Endothelial cell of umbilical vein (primary cell): Measurements from ENCODE around the gene NAV2. TPM values are rescaled to one million over a fixed set of nuclear protein-coding genes. Genes with fewer than 3 reads are reported as not detected.

Experiments
- BruUV-seq: library from RNA; stranded (reverse); fragments of 400-500 nt; replicated peaks from 2 replicates; lab custom pipeline; 2021; lab: Mats Ljungman, UMichigan
- CTCF ChIA-PET: fragments of 300-600, 350-600 bp; sonication (Branson Sonifier 250); formaldehyde crosslinking; loops from one replicate; lab custom pipeline; 2021; ENCODE audit warnings: antibody characterized with exemption, inconsistent platforms; lab: Charles Lee
- POLR2A ChIA-PET: fragments of 300-600, 350-600 bp; sonication (Branson Sonifier 250); formaldehyde crosslinking; loops from one replicate; lab custom pipeline; 2021; ENCODE audit warnings: antibody characterized with exemption, inconsistent platforms; lab: Charles Lee
- DNase-seq: peaks from one replicate; pipeline ENCODE4 v3.0.0-alpha.2; 2011; ENCODE audit warnings: low read depth, low spot score
- FAIRE-seq: peaks from 2 replicates; lab custom pipeline; 2011; peaks lifted over from hg19 to GRCh38; lab: Jason Lieb, UNC
- H2AFZ ChIP-seq: 2 replicates; pipeline ENCODE4 v1.6.0; 2012; ENCODE audit warnings: low read depth, low read length, control low read depth, inconsistent platforms
- H3K27ac ChIP-seq: 2 replicates; pipeline ENCODE4 v1.5.1; 2011; ENCODE audit warnings: low read depth, mild to moderate bottlenecking, control low read depth, low read length, moderate library complexity; ENCODE audit not compliant: insufficient read depth
- H3K27me3 ChIP-seq, 2 experiments: 2 replicates each; pipeline versions ENCODE4 v1.6.0 to v1.6.1; 2011; ENCODE audit warnings: low read length in 2 of 2, mixed read lengths in 1 of 2; ENCODE audit not compliant: control insufficient read depth in 2 of 2, insufficient read depth in 2 of 2
- H3K36me3 ChIP-seq, 2 experiments: 2 replicates in 1 of 2; 3 replicates in 1 of 2; pipeline ENCODE4 v1.5.1; 2011; ENCODE audit warnings: low read length in 2 of 2, mild to moderate bottlenecking in 1 of 2, moderate library complexity in 1 of 2; ENCODE audit not compliant: control insufficient read depth in 2 of 2, insufficient read depth in 2 of 2; ENCODE audit errors: extremely low read depth in 1 of 2
- H3K4me1 ChIP-seq: 3 replicates; pipeline ENCODE4 v1.5.1; 2011; ENCODE audit warnings: mild to moderate bottlenecking, low read length; ENCODE audit not compliant: control insufficient read depth, insufficient read depth; ENCODE audit errors: extremely low read depth
- H3K4me2 ChIP-seq: 2 replicates; pipeline ENCODE4 v1.6.1; 2011; ENCODE audit warnings: low read length, control low read depth, mixed read lengths; ENCODE audit not compliant: insufficient read depth
- H3K4me3 ChIP-seq, 3 experiments: fragments of 200-600 bp in 1 of 3; sonication (generic), shearing (Covaris generic) in 1 of 3; replicated peaks in 1 of 3; 2 replicates each; pipeline ENCODE4 v1.5.1; 2011 to 2016; ENCODE audit warnings: control low read depth in 3 of 3, low read length in 3 of 3, mild to moderate bottlenecking in 2 of 3, inconsistent platforms in 1 of 3, low read depth in 1 of 3, moderate library complexity in 1 of 3; ENCODE audit not compliant: insufficient read depth in 1 of 3
- H3K79me2 ChIP-seq: 2 replicates; pipeline ENCODE4 v1.6.0; 2012; ENCODE audit warnings: low read length, inconsistent platforms; ENCODE audit not compliant: control insufficient read depth, insufficient read depth
- H3K9ac ChIP-seq: replicated peaks from 2 replicates; pipeline ENCODE3; 2011; ENCODE audit warnings: low read length, control low read depth; ENCODE audit not compliant: insufficient read depth; ENCODE audit errors: extremely low read depth
- H3K9me1 ChIP-seq: replicated peaks from 3 replicates; pipeline ENCODE4 v1.6.0; 2011; ENCODE audit warnings: mild to moderate bottlenecking, low read length; ENCODE audit not compliant: control insufficient read depth, insufficient read depth; ENCODE audit errors: extremely low read depth
- H3K9me3 ChIP-seq: replicated peaks from 2 replicates; pipeline ENCODE4 v1.5.1; 2012; ENCODE audit warnings: low read length, inconsistent platforms; ENCODE audit not compliant: control insufficient read depth, insufficient read depth
- H4K20me1 ChIP-seq: replicated peaks from 2 replicates; pipeline ENCODE3; 2011; ENCODE audit warnings: mild to moderate bottlenecking, low read length; ENCODE audit not compliant: control insufficient read depth, insufficient read depth; ENCODE audit errors: extremely low read depth
- EZH2 ChIP-seq: IDR thresholded peaks from 2 replicates; pipeline ENCODE4 v1.6.1; 2012; ENCODE audit warnings: borderline replicate concordance, low read depth, mild to moderate bottlenecking, moderate library complexity, low read length, inconsistent platforms; ENCODE audit not compliant: severe bottlenecking
- FOS ChIP-seq: IDR thresholded peaks from 2 replicates; pipeline ENCODE4 v1.6.1; 2011; ENCODE audit warnings: mild to moderate bottlenecking, low read length, moderate library complexity, borderline replicate concordance; ENCODE audit not compliant: insufficient read depth
- GATA2 ChIP-seq: IDR thresholded peaks from 2 replicates; pipeline ENCODE4 v1.7.0; 2011; ENCODE audit warnings: low read depth, mild to moderate bottlenecking, moderate library complexity, mixed read lengths, low read length; ENCODE audit not compliant: insufficient read length, insufficient read depth
- JUN ChIP-seq: IDR thresholded peaks from 2 replicates; pipeline ENCODE4 v1.6.1; 2011; ENCODE audit warnings: borderline replicate concordance, low read depth; ENCODE audit not compliant: insufficient read length, insufficient read depth
- MYC ChIP-seq: IDR thresholded peaks from one replicate; pipeline ENCODE4 v1.6.1; 2011; ENCODE audit warnings: mild to moderate bottlenecking, low read depth, low read length
- POLR2A ChIP-seq: IDR thresholded peaks from 2 replicates; pipeline ENCODE4 v1.6.1; 2012; ENCODE audit warnings: low read depth, mild to moderate bottlenecking, control low read depth, low read length
- POLR2AphosphoS5 ChIP-seq: IDR thresholded peaks from 2 replicates; pipeline ENCODE4 v1.6.1; 2012; ENCODE audit warnings: low read depth, mild to moderate bottlenecking, control low read depth, low read length, moderate library complexity; ENCODE audit not compliant: insufficient read depth
- dilution Hi-C: fragments of 300-500 bp; cut with MboI; formaldehyde crosslinking; loops from one replicate; pipeline ENCODE4 v1.15.0; 2019; ENCODE audit warnings: low sequenced_read_pairs; ENCODE audit not compliant: extremely low pct_ligation_motif_present
- intact Hi-C: fragments of 100-400 bp; cut with micrococcal nuclease; formaldehyde crosslinking; loops from one replicate; pipeline ENCODE4 v1.10.0; 2022
- polyA plus RNA-seq, 4 experiments: library from polyadenylated mRNA; depleted of rRNA in 3 of 4; stranded (reverse) in 3 of 4; unstranded in 1 of 4; fragments of >200 nt; gene quantifications; 2 replicates each; pipeline versions ENCODE4 v1.2.1 to v1.2.3, GENCODE V29; 2011 to 2012; ENCODE audit warnings: missing spikeins in 1 of 4
- total RNA-seq: library from RNA; stranded (reverse); gene quantifications from 2 replicates; pipeline ENCODE4 v1.2.3, GENCODE V29; 2021
- TF ChIP-seq, protein P1 (sequence below): IDR thresholded peaks from 2 replicates; pipeline ENCODE4 v1.6.1; 2011; ENCODE audit not compliant: insufficient read depth, insufficient read length
- TF ChIP-seq, protein P2 (sequence below), 2 donors: IDR thresholded peaks; 1 replicate in 1 of 2; 2 replicates in 1 of 2; pipeline ENCODE4 v1.5.1; 2011; ENCODE audit warnings: low read length in 2 of 2, mild to moderate bottlenecking in 2 of 2, moderate library complexity in 2 of 2, control low read depth in 1 of 2, inconsistent platforms in 1 of 2, low read depth in 1 of 2; ENCODE audit not compliant: insufficient read depth in 1 of 2; ENCODE audit errors: extremely low read depth in 1 of 2

The NAV2 gene
- total and polyA plus RNA-seq, 2 donors (not counting 3 experiments of a cell fraction or from before 2014, with no cell fraction given), result 10.9 to 68.0 TPM

DNA sequence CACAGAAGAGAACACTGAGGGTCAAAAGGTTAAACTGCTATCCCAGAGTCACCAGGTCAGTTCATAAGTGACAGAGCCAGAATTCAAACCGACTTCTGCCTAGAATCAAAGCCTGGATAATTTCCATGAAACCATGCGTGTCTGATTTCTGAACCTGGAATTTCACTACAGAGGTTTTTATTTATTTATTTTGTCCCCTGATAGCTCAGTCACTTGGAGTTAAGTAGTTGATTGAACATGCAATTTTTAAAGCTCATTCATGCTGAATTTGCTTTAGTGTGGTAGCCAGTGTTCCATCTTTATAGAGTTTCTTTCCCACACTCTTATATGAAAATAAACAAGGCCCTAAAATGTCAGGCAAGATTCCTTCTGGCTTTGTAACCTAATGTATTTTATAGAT is 93.2 kb downstream of the NAV2 start:
- peaks cover 92% of the 10 kb centered on the region for H3K79me2 ChIP-seq
- H3K27ac ChIP-seq, result no peak overlapping the region
- no peaks in the 10 kb centered on the region for H4K20me1 ChIP-seq
- H2AFZ ChIP-seq, result no peak overlapping the region
- TF ChIP-seq FOS, result no peak
- TF ChIP-seq, protein P1, sequence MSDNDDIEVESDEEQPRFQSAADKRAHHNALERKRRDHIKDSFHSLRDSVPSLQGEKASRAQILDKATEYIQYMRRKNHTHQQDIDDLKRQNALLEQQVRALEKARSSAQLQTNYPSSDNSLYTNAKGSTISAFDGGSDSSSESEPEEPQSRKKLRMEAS, result no peak
- TF ChIP-seq EZH2, result no peak
- TF ChIP-seq MYC, result no peak
- no peak for TF ChIP-seq POLR2AphosphoS5
- TF ChIP-seq, protein P2, sequence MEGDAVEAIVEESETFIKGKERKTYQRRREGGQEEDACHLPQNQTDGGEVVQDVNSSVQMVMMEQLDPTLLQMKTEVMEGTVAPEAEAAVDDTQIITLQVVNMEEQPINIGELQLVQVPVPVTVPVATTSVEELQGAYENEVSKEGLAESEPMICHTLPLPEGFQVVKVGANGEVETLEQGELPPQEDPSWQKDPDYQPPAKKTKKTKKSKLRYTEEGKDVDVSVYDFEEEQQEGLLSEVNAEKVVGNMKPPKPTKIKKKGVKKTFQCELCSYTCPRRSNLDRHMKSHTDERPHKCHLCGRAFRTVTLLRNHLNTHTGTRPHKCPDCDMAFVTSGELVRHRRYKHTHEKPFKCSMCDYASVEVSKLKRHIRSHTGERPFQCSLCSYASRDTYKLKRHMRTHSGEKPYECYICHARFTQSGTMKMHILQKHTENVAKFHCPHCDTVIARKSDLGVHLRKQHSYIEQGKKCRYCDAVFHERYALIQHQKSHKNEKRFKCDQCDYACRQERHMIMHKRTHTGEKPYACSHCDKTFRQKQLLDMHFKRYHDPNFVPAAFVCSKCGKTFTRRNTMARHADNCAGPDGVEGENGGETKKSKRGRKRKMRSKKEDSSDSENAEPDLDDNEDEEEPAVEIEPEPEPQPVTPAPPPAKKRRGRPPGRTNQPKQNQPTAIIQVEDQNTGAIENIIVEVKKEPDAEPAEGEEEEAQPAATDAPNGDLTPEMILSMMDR (IDR thresholded peaks at IDR 0.05; ENCODE audit: extremely low read depth in 1 of 2, insufficient read depth in 1 of 2, low read depth in 1 of 2, low read length in 2 of 2), result no peak
- TF ChIP-seq GATA2, result no peak
- TF ChIP-seq JUN, result no peak
- no peak for TF ChIP-seq POLR2A
- ChIA-PET CTCF (interaction anchor here (0.6 kb wide), 1 partner anchor 39 kb away, joined by 3 read pairs; no protein-coding TSS in a partner anchor), POLR2A (no interaction called here)
- no peaks in the 10 kb centered on the region for H3K9me1 ChIP-seq
- no peak overlapping the region for H3K4me3 ChIP-seq
- H3K27me3 ChIP-seq, result no peaks in the 10 kb centered on the region
- no peaks in the 10 kb centered on the region for H3K36me3 ChIP-seq
- peak; percentile 15 for FAIRE-seq
- no peak for DNase-seq
- no peak overlapping the region for H3K9ac ChIP-seq
- no peak overlapping the region for H3K4me2 ChIP-seq
- H3K4me1 ChIP-seq, result no peaks in the 10 kb centered on the region
- dilution Hi-C loops (no loop called here), intact Hi-C loops (no loop called here)
- no peaks in the 10 kb centered on the region for H3K9me3 ChIP-seq
- no TSS peak for BruUV-seq
